ENCODE measurements around the gene HTR4.
A peak's percentile ranks its signal among the peaks of the same experiment; 100 is the strongest.

- TF ChIP-seq, protein P1, sequence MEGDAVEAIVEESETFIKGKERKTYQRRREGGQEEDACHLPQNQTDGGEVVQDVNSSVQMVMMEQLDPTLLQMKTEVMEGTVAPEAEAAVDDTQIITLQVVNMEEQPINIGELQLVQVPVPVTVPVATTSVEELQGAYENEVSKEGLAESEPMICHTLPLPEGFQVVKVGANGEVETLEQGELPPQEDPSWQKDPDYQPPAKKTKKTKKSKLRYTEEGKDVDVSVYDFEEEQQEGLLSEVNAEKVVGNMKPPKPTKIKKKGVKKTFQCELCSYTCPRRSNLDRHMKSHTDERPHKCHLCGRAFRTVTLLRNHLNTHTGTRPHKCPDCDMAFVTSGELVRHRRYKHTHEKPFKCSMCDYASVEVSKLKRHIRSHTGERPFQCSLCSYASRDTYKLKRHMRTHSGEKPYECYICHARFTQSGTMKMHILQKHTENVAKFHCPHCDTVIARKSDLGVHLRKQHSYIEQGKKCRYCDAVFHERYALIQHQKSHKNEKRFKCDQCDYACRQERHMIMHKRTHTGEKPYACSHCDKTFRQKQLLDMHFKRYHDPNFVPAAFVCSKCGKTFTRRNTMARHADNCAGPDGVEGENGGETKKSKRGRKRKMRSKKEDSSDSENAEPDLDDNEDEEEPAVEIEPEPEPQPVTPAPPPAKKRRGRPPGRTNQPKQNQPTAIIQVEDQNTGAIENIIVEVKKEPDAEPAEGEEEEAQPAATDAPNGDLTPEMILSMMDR (IDR thresholded peaks at IDR 0.05; ENCODE audit: low read depth, low read length) = peak; percentile 43
- no peak for TF ChIP-seq EZH2phosphoT487 (IDR thresholded peaks at IDR 0.05; ENCODE audit: low read depth)
These were observed 171.4 kb downstream of the HTR4 start for GRCh38 chr5:148482697-148483462.
